Pancreas (tissue), 10 donors: Measurements from ENCODE around the gene MBD4. TPM values are rescaled to one million over a fixed set of nuclear protein-coding genes. Genes with fewer than 3 reads are reported as not detected.
A peak's percentile ranks its signal among the peaks of the same experiment; 100 is the strongest.

Source experiments
- ATAC-seq, 4 donors: fragments of 200-7000 bp; cut with Tn5 transposase; one replicate each; pipeline versions ENCODE4 v1.8.0 to v1.9.1; 2020; ENCODE audit warnings: mild to moderate bottlenecking in 4 of 4, moderate library complexity in 4 of 4
- DNase-seq, 6 donors: peaks; one replicate each; pipeline ENCODE4 v3.0.0-alpha.2; 2020
- FAIRE-seq: peaks from 2 replicates; lab custom pipeline; 2012; peaks lifted over from hg19 to GRCh38; lab: Jason Lieb, UNC
- H3K27ac ChIP-seq, 4 donors: fragments of 200-600 bp; sonication (generic); 1 replicate in 3 of 4; 2 replicates in 1 of 4; pipeline versions ENCODE4 v1.5.0 to v1.8.0; 2020
- H3K27me3 ChIP-seq, 4 donors: fragments of 200-600 bp; one replicate each; pipeline ENCODE4 v1.8.0; 2021
- H3K36me3 ChIP-seq, 3 donors: fragments of 200-600 bp; sonication (generic) in 1 of 3; one replicate each; pipeline versions ENCODE4 v1.5.0 to v1.8.0; 2020 to 2021
- H3K4me1 ChIP-seq, 3 donors: fragments of 200-600 bp; one replicate each; pipeline ENCODE4 v1.8.0; 2021
- H3K4me3 ChIP-seq, 4 donors: fragments of 200-600 bp; sonication (generic) in 2 of 4; one replicate each; pipeline versions ENCODE4 v1.5.0 to v1.8.0; 2020 to 2021
- H3K9me3 ChIP-seq, 4 donors: fragments of 200-600 bp; one replicate each; pipeline ENCODE4 v1.8.0; 2021
- WGBS, 2 donors: extraction: QIAGEN DNeasy Blood & Tissue Kit; methylation state at CpG; one replicate each; pipeline ENCODE4 v1.1.7; 2013; 5-methylcytosine and 5-hydroxymethylcytosine counted together
- intact Hi-C, 3 donors: fragments of 100-400 bp; cut with DNase I; formaldehyde crosslinking; loops; one replicate each; pipeline versions ENCODE4 v1.11.1 to v1.14.2; 2022
- polyA plus RNA-seq, 2 donors: library from polyadenylated mRNA; stranded (reverse); fragments of 200-250 nt; gene quantifications; one replicate each; pipeline ENCODE4 v1.2.3, GENCODE V29; 2013
- total RNA-seq, 6 donors: library from RNA; stranded (reverse); fragmentation: NEBNext Ultra II Directional in 4 of 6; extraction: Animal tissue kit (Norgen Biotek cat#: 25700) in 4 of 6; gene quantifications; one replicate each; pipeline versions ENCODE4 v1.2.1 to v1.2.4, GENCODE V29; 2021 to 2023
- TF ChIP-seq, protein P1 (sequence below), 4 donors: fragments of 200-600 bp; sonication (generic) in 3 of 4; IDR thresholded peaks; one replicate each; pipeline versions ENCODE4 v1.5.0 to v1.8.0; 2021; ENCODE audit warnings: antibody characterized with exemption in 4 of 4
- donor health status: healthy with polysubstance abuse.
- donor health status: DM: no; HTN: no; CAD: no; lungs with moderate emphysema.
- donor health status: DM: no; HTN: no; CAD: no.
- donor health status: control.
- donor health status: control.
- donor health status: Bipolar disorder and iron deficiency.
- donor health status: DM: yes; HTN: yes; CAD: no.
- donor health status: DM: no; HTN: no; CAD: no.
- donor health status: DM: no; HTN: no; CAD: no.
- donor health status: DM: yes; HTN: yes; CAD: no.

MBD4 gene
- total and polyA plus RNA-seq, 8 donors: 8.4 to 19.7 (median 15.0) TPM

- no peaks in the 10 kb centered on the region for H3K27me3 ChIP-seq
- WGBS, 2 donors: 58 to 65% methylated on average over 4 of the region's 4 CpGs
- H3K9me3 ChIP-seq: no peaks in the 10 kb centered on the region
- peaks cover 0 to 6% (median 0%) of the 10 kb centered on the region in 3 donors for H3K4me1 ChIP-seq
- TF ChIP-seq, protein P1, sequence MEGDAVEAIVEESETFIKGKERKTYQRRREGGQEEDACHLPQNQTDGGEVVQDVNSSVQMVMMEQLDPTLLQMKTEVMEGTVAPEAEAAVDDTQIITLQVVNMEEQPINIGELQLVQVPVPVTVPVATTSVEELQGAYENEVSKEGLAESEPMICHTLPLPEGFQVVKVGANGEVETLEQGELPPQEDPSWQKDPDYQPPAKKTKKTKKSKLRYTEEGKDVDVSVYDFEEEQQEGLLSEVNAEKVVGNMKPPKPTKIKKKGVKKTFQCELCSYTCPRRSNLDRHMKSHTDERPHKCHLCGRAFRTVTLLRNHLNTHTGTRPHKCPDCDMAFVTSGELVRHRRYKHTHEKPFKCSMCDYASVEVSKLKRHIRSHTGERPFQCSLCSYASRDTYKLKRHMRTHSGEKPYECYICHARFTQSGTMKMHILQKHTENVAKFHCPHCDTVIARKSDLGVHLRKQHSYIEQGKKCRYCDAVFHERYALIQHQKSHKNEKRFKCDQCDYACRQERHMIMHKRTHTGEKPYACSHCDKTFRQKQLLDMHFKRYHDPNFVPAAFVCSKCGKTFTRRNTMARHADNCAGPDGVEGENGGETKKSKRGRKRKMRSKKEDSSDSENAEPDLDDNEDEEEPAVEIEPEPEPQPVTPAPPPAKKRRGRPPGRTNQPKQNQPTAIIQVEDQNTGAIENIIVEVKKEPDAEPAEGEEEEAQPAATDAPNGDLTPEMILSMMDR (IDR thresholded peaks at IDR 0.05): no peak
- intact Hi-C loops: no loop called here
- ATAC-seq (no peak), FAIRE-seq (no peak), DNase-seq (no peak)
- peaks cover 0 to 5% (median 0%) of the 10 kb centered on the region in 3 donors for H3K36me3 ChIP-seq
- no peak overlapping the region for H3K4me3 ChIP-seq
- H3K27ac ChIP-seq: no peak overlapping the region
Measured at GRCh38 chr3:129473067-129473768, 33.5 kb upstream of the MBD4 start.

DNA sequence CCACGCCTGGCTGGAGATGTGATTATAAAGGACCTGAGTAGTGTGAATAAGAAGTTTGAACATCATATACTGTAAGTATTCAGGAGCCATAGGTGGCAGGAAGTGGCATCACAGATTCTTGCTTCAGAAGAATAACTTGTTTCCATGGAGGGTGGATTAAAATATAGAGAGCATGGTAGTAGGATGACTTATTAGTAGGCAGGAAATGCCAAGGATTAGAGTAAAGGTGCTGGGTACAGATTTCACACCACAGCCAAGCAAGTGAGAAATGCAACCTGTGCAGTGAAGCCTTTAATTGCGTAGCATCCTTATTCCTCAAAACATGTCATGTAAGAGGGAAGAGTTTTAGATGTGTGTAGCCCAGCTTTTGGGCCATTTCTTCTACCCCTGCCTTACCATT, 31.1 kb upstream of the MBD4 start:
- intact Hi-C loops: no loop called here
- no peak overlapping the region for H3K4me3 ChIP-seq
- no peak overlapping the region for H3K27ac ChIP-seq
- no peaks in the 10 kb centered on the region for H3K27me3 ChIP-seq
- H3K4me1 ChIP-seq: no peaks in the 10 kb centered on the region
- FAIRE-seq (no peak), ATAC-seq (no peak), DNase-seq (no peak)
- H3K36me3 ChIP-seq: no peaks in the 10 kb centered on the region
- 98 to 100% methylated on average over 2 of the region's 2 CpGs for WGBS, 2 donors
- TF ChIP-seq, protein P1 (IDR thresholded peaks at IDR 0.05): no peak
- H3K9me3 ChIP-seq: no peaks in the 10 kb centered on the region

DNA sequence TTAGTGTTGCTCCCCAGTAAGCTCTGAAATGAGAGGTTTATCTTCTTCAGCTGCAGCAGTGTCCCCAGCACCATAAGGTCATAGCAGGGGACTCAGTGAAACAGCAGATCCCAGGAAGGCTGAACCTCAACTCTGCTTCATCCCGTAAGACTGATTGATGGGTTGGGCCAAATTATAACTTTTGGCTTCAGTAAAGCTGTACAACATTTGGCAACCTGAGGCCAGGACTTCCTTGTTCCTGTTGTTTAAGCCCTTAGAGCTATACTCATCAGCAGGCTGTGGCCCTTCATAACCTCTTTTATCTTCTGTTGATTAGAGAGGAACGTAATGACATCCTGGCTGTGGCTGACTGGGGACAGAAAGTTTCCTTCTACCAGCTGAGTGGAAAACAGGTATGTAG, 29.3 kb upstream of the MBD4 start:
- 41 to 49% methylated on average over 2 of the region's 2 CpGs for WGBS, 2 donors
- TF ChIP-seq, protein P1 (IDR thresholded peaks at IDR 0.05): no peak
- H3K4me3 ChIP-seq: no peak overlapping the region
- H3K27ac ChIP-seq: no peak overlapping the region
- H3K36me3 ChIP-seq: no peaks in the 10 kb centered on the region
- H3K4me1 ChIP-seq: no peaks in the 10 kb centered on the region
- no peak for FAIRE-seq
- H3K27me3 ChIP-seq: no peaks in the 10 kb centered on the region
- peak in 3 of 4 donors; percentile 41 to 50 (median 44) for ATAC-seq
- intact Hi-C loops: no loop called here
- H3K9me3 ChIP-seq: no peaks in the 10 kb centered on the region
- DNase-seq: no peak

- ATAC-seq (no peak), DNase-seq (no peak), FAIRE-seq (no peak)
- H3K4me1 ChIP-seq: no peaks in the 10 kb centered on the region
- no peak overlapping the region for H3K4me3 ChIP-seq
- H3K27me3 ChIP-seq: no peaks in the 10 kb centered on the region
- intact Hi-C loops: no loop called here
- H3K9me3 ChIP-seq: no peaks in the 10 kb centered on the region
- H3K36me3 ChIP-seq: no peaks in the 10 kb centered on the region
- no peak overlapping the region for H3K27ac ChIP-seq
- WGBS, 2 donors: 67 to 69% methylated on average over 1 of the region's 1 CpG
- TF ChIP-seq, protein P1 (IDR thresholded peaks at IDR 0.05): no peak
Measured at GRCh38 chr3:129467932-129468331, 28.2 kb upstream of the MBD4 start.

- Histone ChIP-seq H3K36me3 (peaks cover 0 to 4% (median 0%) of the 10 kb centered on the region in 3 donors), H3K27ac (no peak overlapping the region), H3K27me3 (no peaks in the 10 kb centered on the region), H3K4me3 (no peak overlapping the region), H3K4me1 (no peaks in the 10 kb centered on the region), H3K9me3 (no peaks in the 10 kb centered on the region)
- ATAC-seq (no peak), FAIRE-seq (no peak), DNase-seq (no peak)
- TF ChIP-seq, protein P1 (IDR thresholded peaks at IDR 0.05): no peak
- intact Hi-C loops: no loop called here
- WGBS, 2 donors: 77 to 80% methylated on average over 4 of the region's 4 CpGs
Measured at GRCh38 chr3:129463716-129464115, 24.0 kb upstream of the MBD4 start.
